ENCODE data around the gene ARL15. TPM values are rescaled to one million over a fixed set of nuclear protein-coding genes. Genes with fewer than 3 reads are reported as not detected.
A peak's percentile ranks its signal among the peaks of the same experiment; 100 is the strongest.

The ARL15 gene
- total RNA-seq, 4 donors from 2014 or later: 10.6 to 24.0 (median 18.9) TPM

DNA sequence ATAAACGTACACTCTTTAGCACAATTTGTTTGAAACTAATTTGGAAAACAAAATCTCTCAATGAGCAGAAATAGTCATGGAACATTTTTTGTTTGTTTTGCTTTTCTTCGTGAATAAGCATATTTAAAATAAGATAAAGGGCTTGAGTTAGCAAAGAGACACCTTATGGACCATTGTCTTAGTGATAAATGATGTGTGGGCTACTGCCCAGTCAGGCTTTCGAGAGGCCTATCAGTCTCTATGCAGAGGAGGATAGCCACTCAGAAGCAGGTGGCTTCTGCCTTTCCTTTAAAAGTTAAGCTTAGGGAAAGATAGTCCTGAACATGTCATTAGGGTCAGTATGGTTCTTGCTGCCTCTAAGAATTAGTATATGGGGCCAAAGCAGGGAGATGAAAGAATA, 2.1 kb upstream of the ARL15 start:
- no peaks in the 10 kb centered on the region for H3K9me3 ChIP-seq
- H3K4me3 ChIP-seq: no peak overlapping the region
- TF ChIP-seq EP300 (IDR thresholded peaks at IDR 0.05): no peak
- no peak for TF ChIP-seq POLR2A (IDR thresholded peaks at IDR 0.05)
- TF ChIP-seq, protein P1, sequence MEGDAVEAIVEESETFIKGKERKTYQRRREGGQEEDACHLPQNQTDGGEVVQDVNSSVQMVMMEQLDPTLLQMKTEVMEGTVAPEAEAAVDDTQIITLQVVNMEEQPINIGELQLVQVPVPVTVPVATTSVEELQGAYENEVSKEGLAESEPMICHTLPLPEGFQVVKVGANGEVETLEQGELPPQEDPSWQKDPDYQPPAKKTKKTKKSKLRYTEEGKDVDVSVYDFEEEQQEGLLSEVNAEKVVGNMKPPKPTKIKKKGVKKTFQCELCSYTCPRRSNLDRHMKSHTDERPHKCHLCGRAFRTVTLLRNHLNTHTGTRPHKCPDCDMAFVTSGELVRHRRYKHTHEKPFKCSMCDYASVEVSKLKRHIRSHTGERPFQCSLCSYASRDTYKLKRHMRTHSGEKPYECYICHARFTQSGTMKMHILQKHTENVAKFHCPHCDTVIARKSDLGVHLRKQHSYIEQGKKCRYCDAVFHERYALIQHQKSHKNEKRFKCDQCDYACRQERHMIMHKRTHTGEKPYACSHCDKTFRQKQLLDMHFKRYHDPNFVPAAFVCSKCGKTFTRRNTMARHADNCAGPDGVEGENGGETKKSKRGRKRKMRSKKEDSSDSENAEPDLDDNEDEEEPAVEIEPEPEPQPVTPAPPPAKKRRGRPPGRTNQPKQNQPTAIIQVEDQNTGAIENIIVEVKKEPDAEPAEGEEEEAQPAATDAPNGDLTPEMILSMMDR (IDR thresholded peaks at IDR 0.05): no peak
- peaks cover 4 to 27% (median 4%) of the 10 kb centered on the region in 3 donors for H3K4me1 ChIP-seq
- no peak overlapping the region for H3K27ac ChIP-seq
- ATAC-seq: no peak
- no peaks in the 10 kb centered on the region for H3K36me3 ChIP-seq
- WGBS, 2 donors (ENCODE audit: low coverage in 1 of 2): 81 to 88% methylated on average over 3 of the region's 3 CpGs
- no peaks in the 10 kb centered on the region for H3K27me3 ChIP-seq

DNA sequence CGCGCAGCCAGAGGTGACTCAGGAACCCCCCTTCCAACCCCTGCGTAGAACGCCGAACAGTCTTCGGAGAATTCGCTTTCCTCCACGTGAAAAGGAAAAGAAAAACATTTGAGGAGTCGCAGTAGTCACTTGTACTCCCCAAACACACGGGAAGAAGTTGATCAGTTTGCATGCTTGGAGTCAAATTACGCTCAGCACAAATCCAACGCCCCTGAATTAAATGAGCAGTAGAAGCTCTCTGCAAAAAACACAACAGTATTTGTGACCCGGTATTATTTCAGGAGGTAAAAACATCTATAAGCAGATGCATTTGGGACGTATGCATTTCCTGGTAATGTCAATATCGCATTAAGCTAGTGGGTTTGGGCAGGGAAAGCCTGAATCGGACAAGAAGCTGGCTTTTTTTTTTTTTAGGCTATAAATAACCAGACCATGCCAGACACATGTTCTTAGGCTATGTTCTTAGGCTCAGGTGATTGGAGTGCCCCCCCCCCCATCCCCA, 854 bp upstream of the ARL15 start:
- Histone ChIP-seq H3K4me1 (peaks cover 4 to 27% (median 4%) of the 10 kb centered on the region in 3 donors), H3K9me3 (no peaks in the 10 kb centered on the region), H3K27ac (peak overlapping the region; percentile 52 to 94 (median 88)), H3K36me3 (no peaks in the 10 kb centered on the region), H3K4me3 (peak overlapping the region; percentile 90 to 96), H3K27me3 (no peaks in the 10 kb centered on the region)
- no peak for TF ChIP-seq EP300 (IDR thresholded peaks at IDR 0.05)
- TF ChIP-seq POLR2AphosphoS5 (IDR thresholded peaks at IDR 0.05): no peak
- WGBS, 2 donors (ENCODE audit: low coverage in 1 of 2): 0% methylated on average over 6 to 12 of the region's 16 CpGs
- no peak for ATAC-seq

DNA sequence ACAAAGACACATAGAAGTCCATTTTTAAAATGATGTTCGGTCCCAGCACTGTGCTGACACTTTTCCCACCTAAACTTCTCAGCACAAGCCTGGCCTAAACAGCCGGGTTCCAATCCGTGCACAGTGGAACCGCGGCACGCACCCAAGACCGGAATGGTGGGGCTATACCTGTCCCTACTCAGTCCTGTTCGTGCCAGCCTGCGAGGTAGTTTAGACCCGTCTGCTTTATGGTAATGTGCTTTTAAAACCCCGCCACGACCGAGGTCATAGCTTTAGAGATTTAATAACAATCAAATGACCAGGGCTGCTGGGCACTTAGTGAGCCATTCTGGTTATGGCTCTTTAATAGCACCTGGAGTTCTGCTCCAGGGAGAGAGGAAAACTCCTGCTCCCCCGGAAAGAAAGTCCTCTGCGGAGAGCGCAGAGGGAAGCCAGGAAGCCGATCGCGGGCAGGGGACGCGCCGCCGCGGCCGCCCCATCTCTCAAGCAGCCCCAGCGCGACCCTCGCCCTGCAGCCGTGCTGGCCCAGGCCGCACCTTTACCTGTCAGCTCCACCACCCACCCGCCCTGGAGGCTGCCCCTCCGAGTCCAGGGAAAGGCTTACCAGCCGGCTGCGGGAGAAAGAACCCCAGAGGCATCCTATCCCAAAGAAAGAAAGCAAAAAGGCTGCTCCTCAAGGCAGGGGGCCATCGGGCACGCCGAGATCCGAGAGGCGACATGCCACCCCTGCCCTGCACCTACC, 511 bp downstream of the ARL15 start:
- Histone ChIP-seq H3K4me1 (peaks cover 4 to 27% (median 4%) of the 10 kb centered on the region in 3 donors), H3K27me3 (no peaks in the 10 kb centered on the region), H3K4me3 (peak overlapping the region; percentile 90 to 96), H3K36me3 (no peaks in the 10 kb centered on the region), H3K9me3 (no peaks in the 10 kb centered on the region), H3K27ac (peak overlapping the region; percentile 76 to 94 (median 86))
- 0% methylated on average over 6 to 10 of the region's 39 CpGs for WGBS, 2 donors (ENCODE audit: low coverage in 1 of 2)
- peak; percentile 40 for ATAC-seq
- TF ChIP-seq EP300 (IDR thresholded peaks at IDR 0.05): no peak
- TF ChIP-seq, protein P1 (IDR thresholded peaks at IDR 0.05): no peak
- no peak for TF ChIP-seq POLR2A (IDR thresholded peaks at IDR 0.05)
- TF ChIP-seq POLR2AphosphoS5 (IDR thresholded peaks at IDR 0.05): no peak

DNA sequence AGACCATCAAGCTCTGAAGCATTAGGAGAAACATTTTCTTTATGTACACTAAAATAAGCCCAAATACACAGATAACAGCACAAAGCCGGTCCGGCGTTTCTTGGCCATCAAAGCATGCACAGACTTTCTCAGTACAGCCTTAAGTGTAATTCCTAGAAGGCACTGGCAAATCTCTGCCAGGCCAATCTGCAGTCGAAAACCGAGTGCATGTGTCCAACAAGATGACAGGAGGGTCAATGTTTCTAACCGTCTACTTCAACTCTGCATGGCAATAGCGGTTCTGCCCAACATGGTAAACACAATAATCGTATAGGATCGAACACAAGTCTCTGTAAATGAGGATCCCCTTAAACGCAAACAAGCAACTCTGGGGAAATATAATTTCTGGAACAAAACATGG, 1.1 kb downstream of the ARL15 start:
- TF ChIP-seq, protein P1 (IDR thresholded peaks at IDR 0.05): no peak
- no peak for TF ChIP-seq POLR2A (IDR thresholded peaks at IDR 0.05)
- WGBS, 2 donors (ENCODE audit: low coverage in 1 of 2): 7 to 8% methylated on average over 3 to 10 of the region's 10 CpGs
- Histone ChIP-seq H3K27ac (peak overlapping the region in 2 of 4 donors; percentile 80 to 94), H3K4me1 (peaks cover 4 to 27% (median 4%) of the 10 kb centered on the region in 3 donors), H3K27me3 (no peaks in the 10 kb centered on the region), H3K36me3 (no peaks in the 10 kb centered on the region), H3K9me3 (no peaks in the 10 kb centered on the region), H3K4me3 (peak overlapping the region; percentile 90 to 96)
- no peak for ATAC-seq

DNA sequence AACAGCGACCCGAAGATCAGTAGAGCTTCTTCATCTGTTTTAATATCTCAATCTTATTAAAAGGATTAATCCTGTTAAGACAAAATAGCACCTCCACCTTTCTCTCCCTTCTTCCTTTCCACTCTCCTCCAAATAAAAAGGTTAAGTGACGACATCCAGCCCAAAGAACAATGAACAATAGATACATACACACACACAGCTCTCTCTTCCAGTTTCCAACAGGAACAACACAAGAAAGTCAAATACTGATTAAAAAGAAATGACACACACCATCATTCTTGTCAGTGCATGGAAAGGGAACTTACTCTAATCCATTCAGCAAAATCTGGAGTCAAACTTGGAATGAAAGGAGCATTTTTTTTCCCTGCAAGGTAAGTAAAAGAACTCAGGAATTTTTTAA, 2.8 kb downstream of the ARL15 start:
- TF ChIP-seq EP300 (IDR thresholded peaks at IDR 0.05) (no peak), POLR2AphosphoS5 (IDR thresholded peaks at IDR 0.05) (no peak), POLR2A (IDR thresholded peaks at IDR 0.05) (no peak)
- TF ChIP-seq, protein P1 (IDR thresholded peaks at IDR 0.05): no peak

More for the DNA sequence above, 2.8 kb downstream of the ARL15 start:
- ATAC-seq: no peak
- peaks cover 4 to 27% (median 4%) of the 10 kb centered on the region in 3 donors for H3K4me1 ChIP-seq
- no peaks in the 10 kb centered on the region for H3K9me3 ChIP-seq
- no peak overlapping the region for H3K4me3 ChIP-seq
- 84% methylated on average over 3 of the region's 3 CpGs for WGBS, 2 donors (ENCODE audit: low coverage in 1 of 2)
- no peaks in the 10 kb centered on the region for H3K36me3 ChIP-seq
- H3K27me3 ChIP-seq: no peaks in the 10 kb centered on the region
- H3K27ac ChIP-seq: no peak overlapping the region
